SKM-1 (cell line): ENCODE results near the gene BAHCC1.

Experiments used
- DNase-seq: peaks from one replicate; lab custom pipeline; 2025; ENCODE audit not compliant: unreplicated experiment; lab: John Stamatoyannopoulos, UW

Gene BAHCC1

GRCh38 chr17:81489998-81490992 is 95.0 kb downstream of the BAHCC1 start:
- DNase-seq = no peak

GRCh38 chr17:81491181-81491581 is 95.9 kb downstream of the BAHCC1 start:
- DNase-seq = no peak

- DNase-seq = no peak
Observed at GRCh38 chr17:81491761-81492160, 96.5 kb downstream of the BAHCC1 start.

- DNase-seq = no peak
Observed at GRCh38 chr17:81492202-81492601, 96.9 kb downstream of the BAHCC1 start.

- DNase-seq = no peak
Observed at GRCh38 chr17:81492706-81493105, 97.4 kb downstream of the BAHCC1 start.

GRCh38 chr17:81493198-81494038 is 98.2 kb downstream of the BAHCC1 start:
- DNase-seq = no peak

- no peak for DNase-seq
Observed at GRCh38 chr17:81494626-81495377, 99.5 kb downstream of the BAHCC1 start.

- no peak for DNase-seq
Observed at GRCh38 chr17:81498953-81499600, 103.8 kb downstream of the BAHCC1 start.

- no peak for DNase-seq
Observed at GRCh38 chr17:81499601-81499970, 104.3 kb downstream of the BAHCC1 start.

GRCh38 chr17:81500047-81500446 is 104.8 kb downstream of the BAHCC1 start:
- DNase-seq = no peak

- no peak for DNase-seq
Observed at GRCh38 chr17:81502471-81503017, 107.3 kb downstream of the BAHCC1 start.

GRCh38 chr17:81503619-81504018 is 108.4 kb downstream of the BAHCC1 start:
- no peak for DNase-seq

- no peak for DNase-seq
Observed at GRCh38 chr17:81508639-81509206, 113.5 kb downstream of the BAHCC1 start.

GRCh38 chr17:81509207-81509971 is 114.1 kb downstream of the BAHCC1 start:
- no peak for DNase-seq

- no peak for DNase-seq
Observed at GRCh38 chr17:81509972-81510784, 114.9 kb downstream of the BAHCC1 start.

- no peak for DNase-seq
Observed at GRCh38 chr17:81510785-81511553, 115.7 kb downstream of the BAHCC1 start.

- no peak for DNase-seq
Observed at GRCh38 chr17:81511554-81511803, 116.2 kb downstream of the BAHCC1 start.
